Lower lobe of right lung (tissue), 2 donors: ENCODE data around the gene SDK1. TPM values are rescaled to one million over a fixed set of nuclear protein-coding genes. Genes with fewer than 3 reads are reported as not detected.

Source experiments
- ATAC-seq, 2 donors: fragments of 200-7000 bp; cut with Tn5 transposase; one replicate each; pipeline ENCODE4 v1.9.1; 2020 to 2022; ENCODE audit warnings: mild to moderate bottlenecking in 2 of 2, moderate library complexity in 2 of 2
- DNase-seq: peaks from one replicate; pipeline ENCODE4 v3.0.0-alpha.2; 2020
- H3K27ac ChIP-seq: fragments of 200-600 bp; one replicate; pipeline ENCODE4 v1.8.0; 2022
- H3K27me3 ChIP-seq: fragments of 200-600 bp; one replicate; pipeline ENCODE4 v1.8.0; 2022; ENCODE audit warnings: low read depth
- H3K36me3 ChIP-seq: fragments of 200-600 bp; one replicate; pipeline ENCODE4 v1.8.0; 2022; ENCODE audit warnings: mild to moderate bottlenecking
- H3K4me1 ChIP-seq: fragments of 200-600 bp; one replicate; pipeline ENCODE4 v1.8.0; 2022
- H3K4me3 ChIP-seq: fragments of 200-600 bp; one replicate; pipeline ENCODE4 v1.8.0; 2022; ENCODE audit warnings: mild to moderate bottlenecking
- H3K9me3 ChIP-seq: fragments of 200-600 bp; one replicate; pipeline ENCODE4 v1.8.0; 2022
- intact Hi-C: fragments of 100-400 bp; cut with DNase I; formaldehyde crosslinking; loops from one replicate; pipeline ENCODE4 v1.11.0; 2022
- total RNA-seq: library from RNA; stranded (reverse); fragmentation: NEBNext Ultra II Directional; extraction: Animal tissue kit (Norgen Biotek cat#: 25700); gene quantifications from one replicate; pipeline ENCODE4 v1.2.1, GENCODE V29; 2021
- TF ChIP-seq, protein P1 (sequence below): fragments of 200-600 bp; IDR thresholded peaks from one replicate; pipeline ENCODE4 v1.8.0; 2022; ENCODE audit warnings: antibody characterized with exemption, mild to moderate bottlenecking
- donor health status: DM: no; HTN: yes; CAD: no; lungs with severe emphysema.

The SDK1 gene
- total RNA-seq, 1 donor from 2014 or later: 10.0 TPM

GRCh38 chr7:3520206-3520605, 219.2 kb downstream of the SDK1 start:
- TF ChIP-seq, protein P1, sequence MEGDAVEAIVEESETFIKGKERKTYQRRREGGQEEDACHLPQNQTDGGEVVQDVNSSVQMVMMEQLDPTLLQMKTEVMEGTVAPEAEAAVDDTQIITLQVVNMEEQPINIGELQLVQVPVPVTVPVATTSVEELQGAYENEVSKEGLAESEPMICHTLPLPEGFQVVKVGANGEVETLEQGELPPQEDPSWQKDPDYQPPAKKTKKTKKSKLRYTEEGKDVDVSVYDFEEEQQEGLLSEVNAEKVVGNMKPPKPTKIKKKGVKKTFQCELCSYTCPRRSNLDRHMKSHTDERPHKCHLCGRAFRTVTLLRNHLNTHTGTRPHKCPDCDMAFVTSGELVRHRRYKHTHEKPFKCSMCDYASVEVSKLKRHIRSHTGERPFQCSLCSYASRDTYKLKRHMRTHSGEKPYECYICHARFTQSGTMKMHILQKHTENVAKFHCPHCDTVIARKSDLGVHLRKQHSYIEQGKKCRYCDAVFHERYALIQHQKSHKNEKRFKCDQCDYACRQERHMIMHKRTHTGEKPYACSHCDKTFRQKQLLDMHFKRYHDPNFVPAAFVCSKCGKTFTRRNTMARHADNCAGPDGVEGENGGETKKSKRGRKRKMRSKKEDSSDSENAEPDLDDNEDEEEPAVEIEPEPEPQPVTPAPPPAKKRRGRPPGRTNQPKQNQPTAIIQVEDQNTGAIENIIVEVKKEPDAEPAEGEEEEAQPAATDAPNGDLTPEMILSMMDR: no peak
- H3K4me1 ChIP-seq: no peaks in the 10 kb centered on the region
- H3K27me3 ChIP-seq: no peaks in the 10 kb centered on the region
- H3K27ac ChIP-seq: no peak overlapping the region
- no peaks in the 10 kb centered on the region for H3K9me3 ChIP-seq
- intact Hi-C loops: no loop called here
- DNase-seq: no peak
- no peak for ATAC-seq
- H3K36me3 ChIP-seq: no peaks in the 10 kb centered on the region
- H3K4me3 ChIP-seq: no peak overlapping the region

DNA sequence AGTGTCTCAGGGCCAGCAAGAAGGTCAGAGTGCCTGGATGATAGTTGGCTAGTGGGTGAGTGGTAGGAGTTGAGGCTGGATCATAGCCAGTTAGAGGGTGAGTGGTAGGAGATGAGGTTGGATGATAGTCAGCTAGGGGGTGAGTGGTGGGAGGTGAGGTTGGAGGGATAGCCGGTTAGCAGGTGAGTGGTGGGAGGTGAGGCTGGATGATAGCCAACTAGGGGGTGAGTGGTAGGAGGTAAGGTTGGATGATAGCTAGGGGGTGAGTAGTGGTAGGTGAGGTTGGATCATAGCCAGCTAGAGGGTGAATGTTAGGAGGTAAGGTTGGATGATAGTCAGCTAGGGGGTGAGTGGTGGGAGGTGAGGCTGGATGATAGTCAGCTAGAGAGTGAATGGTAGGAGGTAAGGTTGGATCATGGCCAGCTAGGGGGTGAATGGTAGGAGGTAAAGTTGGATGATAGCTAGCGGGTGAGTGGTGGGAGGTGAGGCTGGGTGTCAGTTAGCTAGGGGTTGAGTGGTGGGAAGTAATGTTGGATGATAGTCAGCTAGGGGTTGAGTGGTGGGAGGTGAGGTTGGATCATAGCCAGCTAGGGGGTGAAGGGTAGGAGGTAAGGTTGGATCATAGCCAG, 226.6 kb downstream of the SDK1 start:
- H3K27me3 ChIP-seq: no peaks in the 10 kb centered on the region
- ATAC-seq: no peak
- no peaks in the 10 kb centered on the region for H3K9me3 ChIP-seq
- TF ChIP-seq, protein P1: no peak
- no peaks in the 10 kb centered on the region for H3K4me1 ChIP-seq
- no peaks in the 10 kb centered on the region for H3K36me3 ChIP-seq
- H3K27ac ChIP-seq: no peak overlapping the region
- no peak overlapping the region for H3K4me3 ChIP-seq
- no peak for DNase-seq
- intact Hi-C loops: no loop called here

- Histone ChIP-seq H3K27me3 (no peaks in the 10 kb centered on the region), H3K4me1 (no peaks in the 10 kb centered on the region), H3K4me3 (no peak overlapping the region), H3K9me3 (no peaks in the 10 kb centered on the region), H3K36me3 (no peaks in the 10 kb centered on the region), H3K27ac (no peak overlapping the region)
- intact Hi-C loops: no loop called here
- TF ChIP-seq, protein P1: no peak
- ATAC-seq (no peak), DNase-seq (no peak)
Measured at GRCh38 chr7:3533040-3533439, 232.0 kb downstream of the SDK1 start.

DNA sequence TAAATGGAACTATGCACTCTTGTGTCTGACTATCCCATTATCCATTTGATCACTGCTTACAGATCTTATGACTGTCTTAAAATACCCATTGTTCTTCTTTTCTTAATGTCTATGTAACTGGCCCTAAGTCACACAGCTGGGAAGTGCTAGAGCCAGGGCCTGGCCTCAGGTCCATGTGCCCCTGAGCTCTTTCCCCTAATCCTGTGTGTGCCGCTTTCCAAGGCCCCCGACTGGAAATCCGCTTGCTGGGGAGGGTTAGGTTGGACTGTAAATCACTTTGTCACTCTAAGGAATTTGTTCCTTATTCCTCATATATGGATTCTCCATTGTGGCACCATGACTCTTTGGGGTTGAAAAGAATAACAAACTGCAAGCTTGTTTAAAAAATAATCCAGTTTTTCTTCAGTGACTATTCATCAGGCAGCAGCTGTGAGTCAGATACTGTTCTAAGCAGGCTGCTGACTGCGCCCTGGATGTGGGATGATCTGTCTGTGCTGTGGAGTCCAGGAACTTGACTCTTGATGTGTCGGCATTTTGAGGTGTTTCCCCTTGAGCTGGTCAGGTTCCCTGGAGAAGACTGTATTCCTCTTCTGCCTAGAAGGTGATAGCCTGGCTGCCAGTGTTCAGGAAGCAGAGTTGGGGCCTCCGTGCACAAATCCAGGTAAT, 236.3 kb downstream of the SDK1 start:
- H3K27ac ChIP-seq: no peak overlapping the region
- H3K4me1 ChIP-seq: no peaks in the 10 kb centered on the region
- intact Hi-C loops: no loop called here
- ATAC-seq (no peak), DNase-seq (no peak)
- no peak overlapping the region for H3K4me3 ChIP-seq
- no peaks in the 10 kb centered on the region for H3K36me3 ChIP-seq
- H3K27me3 ChIP-seq: no peaks in the 10 kb centered on the region
- H3K9me3 ChIP-seq: no peaks in the 10 kb centered on the region
- TF ChIP-seq, protein P1: no peak

- no peak for DNase-seq
Measured at GRCh38 chr7:3538041-3538440, 237.0 kb downstream of the SDK1 start.

More at GRCh38 chr7:3538041-3538440, 237.0 kb downstream of the SDK1 start:
- intact Hi-C loops: no loop called here
- no peak overlapping the region for H3K27ac ChIP-seq
- no peak overlapping the region for H3K4me3 ChIP-seq
- no peaks in the 10 kb centered on the region for H3K4me1 ChIP-seq
- no peaks in the 10 kb centered on the region for H3K36me3 ChIP-seq
- H3K9me3 ChIP-seq: no peaks in the 10 kb centered on the region
- no peaks in the 10 kb centered on the region for H3K27me3 ChIP-seq
- ATAC-seq: no peak
- TF ChIP-seq, protein P1: no peak
